Suprapubic skin (tissue), 4 donors: ENCODE measurements around the gene PRDX1.

Experiments used
- CTCF ChIP-seq, 2 donors: fragments of 200-600 bp in 1 of 2; fragments of 450-650 bp in 1 of 2; sonication (generic) in 1 of 2; IDR thresholded peaks; one replicate each; pipeline ENCODE4 v1.5.1; 2016 to 2019; ENCODE audit warnings: antibody characterized with exemption in 2 of 2, mild to moderate bottlenecking in 1 of 2, moderate library complexity in 1 of 2
- EP300 ChIP-seq: sonication (generic); formaldehyde crosslinking; IDR thresholded peaks from one replicate; pipeline ENCODE4 v1.6.1; 2017; ENCODE audit warnings: antibody characterized with exemption
- POLR2A ChIP-seq, 2 donors: fragments of 450-650 bp; IDR thresholded peaks; one replicate each; pipeline ENCODE4 v1.6.1; 2017; ENCODE audit warnings: antibody characterized with exemption in 2 of 2, mild to moderate bottlenecking in 2 of 2, moderate library complexity in 2 of 2
- POLR2AphosphoS5 ChIP-seq, 3 donors: sonication (generic); formaldehyde crosslinking; IDR thresholded peaks; one replicate each; pipeline ENCODE4 v1.6.1; 2017; ENCODE audit warnings: antibody characterized with exemption in 3 of 3

GRCh38 chr1:45545553-45546310, 24.0 kb upstream of the PRDX1 start:
- TF ChIP-seq POLR2A (IDR thresholded peaks at IDR 0.05): no peak
- TF ChIP-seq CTCF (IDR thresholded peaks at IDR 0.05): no peak
- no peak for TF ChIP-seq POLR2AphosphoS5 (IDR thresholded peaks at IDR 0.05)
- no peak for TF ChIP-seq EP300
